GM21526 (cell line): ENCODE data around the gene GLI2.

ENCODE experiments used
- ATAC-seq: cut with Tn5 transposase; IDR thresholded peaks from one replicate; pipeline ENCODE4 v1.9.1; 2021; ENCODE audit warnings: moderate library complexity; ENCODE audit not compliant: unreplicated experiment, low FRiP score

Gene GLI2

DNA sequence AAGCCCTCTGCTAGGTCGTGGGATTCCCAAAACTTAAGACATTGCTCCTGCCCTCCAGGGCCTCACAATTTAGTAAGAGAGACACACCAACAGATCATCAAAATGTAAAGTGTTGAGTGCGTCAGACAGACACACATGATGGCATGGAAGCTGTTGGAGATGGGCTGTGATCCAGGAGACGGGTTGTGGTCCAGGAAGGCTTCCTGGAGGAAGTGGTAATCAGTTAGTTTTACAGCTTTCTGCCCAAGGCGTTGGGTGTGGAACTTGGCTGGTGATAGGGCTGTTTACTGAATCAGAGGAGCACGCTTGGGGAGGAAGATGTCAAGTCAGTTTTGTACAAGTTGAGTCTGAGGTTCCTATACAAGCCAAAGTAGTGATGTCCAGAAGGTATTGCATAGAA is 24.0 kb upstream of the GLI2 start:
- ATAC-seq = no peak

DNA sequence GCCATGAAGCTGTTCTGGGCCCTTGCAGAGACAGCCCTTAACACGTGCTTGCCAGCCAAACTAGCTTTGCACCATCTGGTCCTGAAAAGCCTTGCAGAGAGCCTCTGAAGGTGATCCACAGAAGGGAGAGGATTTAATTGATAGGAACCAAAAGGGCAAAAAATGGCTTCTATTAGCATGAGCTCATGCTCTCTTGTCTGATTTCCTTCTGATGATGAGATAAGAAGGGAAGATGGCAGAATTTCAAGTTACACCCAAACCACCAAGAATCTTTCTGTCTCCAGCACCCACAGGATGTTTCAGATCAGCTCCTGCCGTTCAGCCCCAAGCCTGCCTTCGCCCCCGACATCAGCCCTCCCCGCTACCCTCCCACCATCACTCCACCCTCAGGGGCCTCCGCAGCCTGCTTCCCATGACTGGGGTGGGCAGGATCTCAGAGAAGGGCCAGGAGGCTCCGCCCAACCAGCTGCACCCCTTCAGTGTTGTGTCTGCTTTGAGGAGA is 23.4 kb upstream of the GLI2 start:
- no peak for ATAC-seq

DNA sequence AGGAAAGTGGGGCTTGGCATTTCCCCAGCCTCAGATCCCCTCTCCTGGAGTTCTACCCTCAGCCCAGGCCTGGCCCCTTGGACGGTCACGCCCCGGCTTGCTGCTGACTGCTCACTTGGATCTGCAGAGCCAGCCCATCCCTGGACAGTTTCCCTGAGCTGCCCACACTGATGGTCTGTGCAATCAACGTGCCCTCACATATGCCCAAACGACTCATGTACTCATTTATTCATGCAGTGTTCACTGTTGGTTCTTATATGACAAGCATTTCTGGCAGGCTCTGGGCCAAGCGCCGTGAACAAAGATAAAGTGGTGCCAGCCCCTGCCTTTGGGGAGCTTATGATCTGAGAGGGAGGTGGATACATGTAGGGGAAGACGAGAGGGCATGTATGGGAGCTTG is 20.3 kb upstream of the GLI2 start:
- no peak for ATAC-seq

DNA sequence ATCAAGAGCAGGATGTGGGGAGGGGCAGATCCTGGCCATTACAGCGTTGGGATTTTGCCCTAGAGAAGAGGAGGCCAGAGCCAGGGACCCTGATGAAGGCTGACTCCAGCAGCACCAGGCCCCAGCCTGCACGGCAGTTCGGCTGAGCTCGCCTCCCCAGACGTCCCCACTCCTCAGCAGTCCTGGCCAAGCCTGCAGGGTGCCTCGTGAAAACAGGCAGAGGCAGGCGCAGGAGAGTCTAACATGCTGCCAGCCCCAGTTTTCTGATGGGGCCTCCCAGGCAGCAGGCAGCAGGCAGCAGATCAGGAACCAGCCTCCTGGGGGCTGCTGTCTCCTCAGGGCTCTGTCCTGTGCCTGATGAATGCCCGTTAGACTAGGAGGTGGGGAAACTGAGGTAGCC is 19.7 kb upstream of the GLI2 start:
- no peak for ATAC-seq

DNA sequence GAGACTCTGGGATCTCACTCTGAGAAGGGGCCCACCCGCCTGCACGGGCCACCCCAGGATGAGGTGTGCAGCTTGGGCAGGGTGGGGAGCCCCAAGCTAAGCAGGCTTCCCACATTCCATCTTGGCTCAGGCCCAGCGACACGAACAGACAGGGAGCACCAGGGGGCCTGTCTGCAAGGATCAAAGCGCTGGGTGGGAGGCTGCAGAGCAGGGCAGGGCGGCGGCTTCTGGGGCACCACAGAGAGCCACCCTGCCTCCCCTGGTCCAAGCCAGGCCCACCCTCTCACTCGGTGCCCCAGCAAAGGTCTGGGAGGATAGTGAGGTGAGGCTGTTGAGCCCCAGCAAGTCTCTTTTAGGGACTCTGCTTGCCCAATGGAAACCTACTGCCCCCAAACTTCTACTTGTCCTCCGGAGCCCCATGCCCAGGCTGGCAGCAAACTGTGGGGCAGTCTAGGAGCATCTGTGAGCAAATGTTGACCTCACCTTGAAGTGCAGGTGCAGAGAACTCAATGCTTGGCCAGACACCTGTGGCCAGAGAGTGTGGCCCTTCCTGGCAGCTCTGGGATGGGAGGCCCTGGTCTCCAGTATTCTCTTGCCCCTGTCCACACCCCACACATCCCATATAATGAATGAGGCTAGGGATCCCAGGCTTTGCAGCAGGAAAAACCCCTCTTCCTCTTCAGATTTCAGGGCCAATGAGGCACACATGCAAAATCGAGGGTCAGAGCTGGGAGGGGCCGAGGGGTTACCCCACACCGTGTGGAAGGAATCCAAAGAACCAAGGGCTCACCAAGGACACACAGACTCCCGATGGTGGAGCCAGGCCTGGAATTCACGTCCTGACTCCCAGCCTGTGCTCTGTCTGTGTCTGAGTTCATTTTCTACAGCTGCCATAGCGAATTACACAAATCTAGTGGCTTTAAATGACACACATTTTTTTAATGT is 18.8 kb upstream of the GLI2 start:
- no peak for ATAC-seq

DNA sequence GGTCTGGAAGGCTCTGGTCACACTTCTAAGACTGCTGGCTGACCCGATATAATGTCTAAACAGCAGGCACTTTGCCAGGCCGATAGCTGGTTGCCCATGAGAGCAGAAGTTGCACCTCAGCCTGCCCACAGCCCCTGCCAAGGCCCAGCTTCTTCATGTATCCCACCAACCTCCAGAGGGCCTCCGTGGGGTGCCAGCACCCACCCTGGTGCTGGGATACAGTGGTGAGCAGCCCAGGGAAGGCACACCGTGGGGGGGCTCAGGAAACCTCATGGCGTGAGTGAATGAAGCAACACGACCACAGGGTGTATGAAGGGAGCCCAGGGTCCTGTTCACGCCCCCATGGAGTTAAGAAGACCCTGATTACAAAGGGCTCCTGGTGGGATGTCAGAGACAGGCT is 16.2 kb upstream of the GLI2 start:
- ATAC-seq = no peak

DNA sequence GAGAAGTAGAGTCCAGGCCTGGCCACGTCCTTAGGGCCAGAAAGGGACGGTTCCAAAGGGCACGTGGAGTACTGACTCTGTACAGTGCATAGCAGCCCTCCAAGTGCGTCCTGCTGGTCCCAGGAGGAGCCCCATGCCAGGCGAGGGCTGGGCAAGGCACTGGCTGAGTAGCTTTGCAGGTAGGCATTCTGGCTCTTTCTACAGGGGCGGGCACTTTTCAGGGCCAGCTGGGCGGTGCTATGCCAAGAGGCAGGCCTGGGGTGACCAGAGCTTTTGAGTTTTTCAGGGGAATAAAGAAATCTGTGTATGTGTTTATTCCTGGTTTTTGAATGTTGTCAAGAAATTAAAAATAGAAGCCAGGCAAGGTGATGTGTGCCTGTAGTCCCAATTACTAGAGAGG is 15.4 kb upstream of the GLI2 start:
- no peak for ATAC-seq

DNA sequence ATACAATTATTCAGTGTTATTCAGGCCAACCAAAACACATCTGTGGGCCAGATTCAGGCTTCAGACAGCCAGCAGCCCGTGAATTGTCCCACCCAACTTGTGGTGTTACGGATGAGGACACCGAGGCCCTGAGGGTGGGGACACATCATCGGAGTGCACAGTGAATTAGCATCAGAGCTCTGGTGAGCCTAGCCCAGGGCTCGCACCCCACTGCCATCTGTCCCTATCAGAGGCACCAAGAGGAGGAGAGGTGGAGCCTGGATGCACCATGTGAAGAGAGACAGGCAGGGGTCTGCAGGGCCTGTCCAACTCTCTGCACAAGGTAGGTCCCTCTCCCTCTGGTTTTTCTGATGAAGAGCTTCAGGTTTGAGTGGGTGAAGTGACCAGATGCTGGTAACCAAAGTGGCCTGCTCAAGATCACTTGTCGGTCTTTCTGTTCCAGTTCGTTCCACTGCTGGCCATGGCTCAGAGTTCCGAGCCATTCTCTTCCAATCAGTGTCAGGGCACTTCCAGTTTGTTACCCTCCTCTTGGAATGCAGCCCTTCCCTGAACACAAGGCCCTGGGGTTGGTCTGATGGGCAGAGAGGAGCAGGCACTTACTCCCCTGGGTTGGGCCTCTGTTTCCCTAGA is 14.8 kb upstream of the GLI2 start:
- no peak for ATAC-seq

DNA sequence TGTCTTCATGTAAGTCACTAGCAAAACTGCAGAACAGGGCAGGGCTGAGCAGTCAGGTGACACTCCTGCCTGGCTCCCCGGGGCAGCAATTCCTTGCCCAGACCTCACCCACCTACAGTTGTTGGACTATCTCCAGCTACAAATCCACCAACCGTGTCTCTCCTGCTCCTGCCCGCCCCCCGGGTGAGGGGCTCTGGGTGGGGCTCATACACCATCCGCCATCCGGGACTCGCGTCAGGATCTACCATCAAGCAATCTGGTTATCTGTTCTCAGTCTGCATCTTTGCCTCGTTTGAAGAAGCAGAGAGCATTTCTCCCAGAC is 13.5 kb upstream of the GLI2 start:
- ATAC-seq = no peak

DNA sequence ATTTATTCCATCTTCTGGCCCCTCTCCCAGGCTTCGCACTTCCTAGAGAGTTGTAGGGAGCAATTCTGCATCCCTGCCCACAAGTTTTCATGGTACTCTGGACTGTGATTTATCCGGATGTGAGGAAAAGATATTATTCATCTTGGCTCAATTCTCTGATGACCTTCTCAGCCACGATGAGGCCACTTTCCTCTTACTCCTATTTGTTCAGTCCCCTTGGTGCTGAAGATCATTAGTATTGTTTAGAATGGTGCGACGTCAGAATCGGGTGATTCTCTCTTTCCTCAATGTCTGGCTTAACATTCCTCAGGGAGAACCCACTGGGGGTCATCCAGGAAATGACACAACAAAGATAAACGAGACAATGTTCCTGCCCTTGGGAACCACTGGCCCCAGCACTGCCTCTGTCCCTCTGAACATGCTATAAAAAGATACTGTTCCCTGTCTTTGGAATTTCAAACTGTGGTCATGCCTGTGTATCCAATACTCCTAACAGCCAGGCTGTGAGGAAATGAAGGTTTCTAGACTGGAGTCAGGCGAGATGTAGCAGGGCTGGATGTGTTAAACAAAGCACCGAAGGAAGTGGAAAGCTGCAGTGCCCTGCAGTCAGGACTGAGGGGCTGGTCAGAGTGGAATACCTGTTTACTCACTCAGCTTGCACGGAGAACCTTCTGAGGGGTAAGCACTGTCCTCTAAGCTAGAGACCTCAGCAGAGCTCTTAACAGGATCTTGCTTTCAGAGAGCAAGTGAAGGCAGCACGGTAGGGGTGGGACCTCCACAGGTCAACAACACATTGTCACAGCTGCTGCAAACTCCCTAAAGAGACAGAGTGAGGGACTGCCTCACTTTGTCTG is 12.9 kb upstream of the GLI2 start:
- ATAC-seq = no peak

DNA sequence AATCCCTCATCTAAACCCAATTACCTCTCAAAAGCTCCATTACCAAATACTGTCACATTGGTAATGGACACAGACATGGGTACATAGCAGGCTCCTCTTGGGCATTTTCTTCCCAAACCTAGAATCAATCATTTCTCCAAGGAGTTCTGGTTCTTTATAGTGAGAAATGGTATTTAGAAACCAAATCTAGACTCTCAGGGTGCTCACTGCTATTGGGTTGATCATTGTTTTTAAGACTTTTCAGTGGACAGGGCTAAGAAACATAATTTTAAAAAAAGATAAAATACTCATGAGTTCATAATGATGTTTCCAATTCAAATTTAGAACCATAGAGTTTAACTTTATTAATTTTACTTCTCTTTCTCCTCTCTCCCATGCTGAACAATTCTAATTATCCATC is 9.4 kb upstream of the GLI2 start:
- no peak for ATAC-seq

DNA sequence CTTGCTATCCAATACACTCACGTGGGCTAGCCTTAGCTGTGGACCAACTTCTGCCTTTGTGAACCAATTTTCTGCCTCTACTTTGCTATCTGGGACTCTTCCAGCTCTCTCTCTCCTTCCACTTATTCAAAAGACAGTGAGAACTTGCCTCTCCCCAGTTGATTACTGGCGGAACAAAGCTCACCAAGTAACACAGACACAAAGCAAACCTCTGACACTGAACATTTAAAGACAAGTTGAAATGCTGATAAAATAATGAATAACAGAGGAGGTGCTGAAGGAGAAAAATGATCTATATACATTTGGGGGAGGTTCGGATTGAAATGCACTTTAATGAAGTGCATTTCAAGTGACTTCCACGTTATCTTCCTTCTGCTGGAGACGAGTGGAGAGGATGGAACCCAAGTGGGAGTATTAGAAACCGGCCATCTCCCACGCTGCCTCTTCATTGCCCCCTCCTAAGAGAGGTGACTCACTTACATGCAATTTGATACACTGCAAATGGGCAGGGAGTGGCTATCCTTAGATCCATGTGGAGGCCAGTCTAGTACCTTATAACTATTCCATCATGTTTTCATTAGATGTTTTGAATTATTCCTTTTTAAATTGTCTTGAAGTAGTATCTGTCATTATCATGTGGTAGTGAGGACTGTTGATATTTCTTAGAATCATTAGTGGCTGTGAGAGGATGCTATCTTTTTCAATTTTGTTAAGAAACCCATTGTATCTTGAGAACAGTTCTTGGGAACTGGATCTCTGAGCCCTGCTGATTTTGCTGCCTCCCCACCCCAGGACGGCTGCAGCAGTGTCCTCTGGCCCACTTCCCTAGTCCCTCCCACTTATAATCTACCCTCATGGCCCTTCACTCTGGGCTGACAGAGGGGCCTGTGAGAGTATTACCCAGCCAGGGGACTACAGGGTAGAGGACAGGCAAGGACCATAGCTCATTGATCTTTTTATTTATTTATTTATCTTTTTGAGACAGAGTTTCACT is 6.0 kb upstream of the GLI2 start:
- no peak for ATAC-seq

DNA sequence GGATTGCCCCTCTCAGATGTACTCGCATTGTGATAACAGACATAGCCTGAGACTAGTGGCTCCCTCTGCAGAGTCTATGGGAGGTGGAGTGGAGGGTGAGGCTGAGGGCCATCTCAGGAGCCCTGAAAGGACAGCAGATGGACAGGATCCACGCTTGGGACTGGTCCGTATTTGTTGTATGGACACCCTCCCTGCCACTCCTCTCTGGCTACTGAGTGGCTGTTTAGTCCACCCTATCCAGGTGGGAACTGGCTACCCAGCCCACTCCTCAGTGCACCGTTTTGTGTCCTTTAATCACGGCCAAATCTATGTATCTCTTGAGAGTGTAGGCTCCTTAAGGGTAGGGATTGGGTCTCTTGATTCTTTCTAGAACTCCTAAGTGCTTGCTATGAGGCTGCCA is 4.5 kb upstream of the GLI2 start:
- ATAC-seq = no peak

DNA sequence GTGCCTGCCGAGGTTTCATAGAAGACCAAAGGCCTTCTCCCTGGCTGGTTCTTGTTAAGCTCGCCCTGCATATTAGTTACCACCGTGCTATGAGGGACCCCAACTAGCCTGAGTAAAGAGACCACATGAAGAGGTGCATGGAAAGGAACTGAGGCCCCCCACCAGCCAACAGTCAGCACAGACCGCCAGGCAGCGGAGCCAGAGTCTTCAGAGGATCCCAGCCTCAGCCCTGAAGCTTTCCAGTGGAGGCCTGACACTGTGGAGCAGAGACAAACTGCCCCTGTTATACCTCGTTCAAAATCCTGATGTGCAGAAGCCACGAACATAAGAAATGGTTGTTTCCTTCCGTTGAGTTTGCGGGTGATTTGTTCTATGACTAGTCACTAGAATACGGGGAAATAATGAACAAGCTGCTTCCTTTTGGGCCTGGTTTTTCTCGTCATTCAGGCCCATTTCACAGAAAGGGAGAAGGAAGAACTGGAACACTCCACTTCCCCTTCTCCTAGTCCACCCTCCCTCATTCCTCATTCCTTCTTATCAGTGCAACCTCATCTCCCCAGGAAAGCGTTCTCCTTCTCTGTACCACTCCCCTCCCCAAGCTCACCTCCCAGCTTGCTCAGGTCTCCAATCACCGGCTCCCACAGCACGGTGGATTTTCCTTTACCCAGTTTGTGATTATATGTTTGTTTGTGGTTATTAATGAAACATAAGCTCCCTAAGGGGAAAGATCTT is 3.0 kb upstream of the GLI2 start:
- no peak for ATAC-seq

DNA sequence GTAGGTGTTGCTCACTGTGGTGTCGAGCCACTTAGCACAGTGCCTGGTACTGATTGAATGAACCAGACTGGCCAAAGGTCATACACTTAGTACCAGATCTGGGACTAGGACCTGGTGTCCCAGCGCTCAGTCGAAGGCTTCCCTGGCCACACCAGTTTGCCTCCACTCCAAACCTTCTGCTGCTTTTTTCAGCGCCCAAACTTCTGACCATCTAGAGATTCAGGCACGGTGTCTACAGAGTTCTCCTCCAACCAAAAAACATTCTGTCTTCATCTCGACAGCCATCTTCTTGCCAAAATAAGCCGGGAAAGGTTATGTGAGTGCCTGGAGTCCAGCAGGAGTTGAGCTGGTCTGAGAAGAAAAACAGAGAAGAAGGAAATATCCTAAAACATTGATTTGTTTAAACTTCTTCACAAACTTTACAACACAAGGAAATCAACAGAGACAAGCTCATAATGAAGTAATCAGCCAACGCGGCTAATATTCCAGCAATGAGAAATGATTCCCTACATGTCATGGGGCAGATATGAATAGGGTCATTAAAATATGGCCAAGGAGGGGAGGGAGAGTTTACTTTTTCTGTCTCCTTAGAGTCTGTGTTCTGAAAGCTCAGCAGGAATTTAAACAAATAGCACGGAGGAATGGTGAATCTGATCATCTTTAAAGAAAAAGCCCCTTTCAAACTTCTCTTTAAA is 2.3 kb upstream of the GLI2 start:
- no peak for ATAC-seq

DNA sequence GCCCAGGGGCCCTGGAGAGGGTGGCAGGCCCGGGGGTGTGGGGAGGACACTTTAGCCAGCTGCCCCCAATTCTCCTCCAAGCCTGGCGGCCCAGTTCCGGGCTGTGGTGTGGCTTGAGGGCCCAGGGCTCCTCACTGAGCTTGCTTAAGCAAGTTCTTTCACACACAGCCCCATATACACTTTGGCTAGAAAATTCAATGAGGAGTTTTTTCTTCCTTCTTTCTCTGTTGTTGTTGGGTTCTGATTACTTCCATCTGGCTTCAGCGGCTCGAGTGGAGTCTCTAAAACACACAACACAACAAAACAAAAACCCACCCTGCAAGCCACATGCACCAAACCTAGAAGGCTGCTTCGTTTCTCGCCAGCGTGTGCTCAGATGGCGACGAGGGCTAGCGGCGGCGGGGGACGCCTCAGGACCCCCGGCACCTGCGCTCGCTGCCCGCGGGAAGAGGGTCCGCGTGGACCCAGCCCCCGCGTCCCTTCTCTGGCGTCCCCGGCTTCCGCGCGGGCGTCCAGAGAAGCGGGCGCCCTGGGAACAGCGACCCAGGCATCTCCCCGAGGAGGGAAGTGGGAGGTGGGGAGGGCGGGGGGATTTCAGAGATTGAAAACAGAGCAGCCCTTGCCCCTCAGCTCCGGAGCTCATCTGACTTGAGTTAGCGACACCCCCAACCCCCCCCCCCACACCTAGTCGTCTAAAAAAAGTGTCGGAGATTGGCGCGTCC is 577 bp upstream of the GLI2 start:
- no peak for ATAC-seq

DNA sequence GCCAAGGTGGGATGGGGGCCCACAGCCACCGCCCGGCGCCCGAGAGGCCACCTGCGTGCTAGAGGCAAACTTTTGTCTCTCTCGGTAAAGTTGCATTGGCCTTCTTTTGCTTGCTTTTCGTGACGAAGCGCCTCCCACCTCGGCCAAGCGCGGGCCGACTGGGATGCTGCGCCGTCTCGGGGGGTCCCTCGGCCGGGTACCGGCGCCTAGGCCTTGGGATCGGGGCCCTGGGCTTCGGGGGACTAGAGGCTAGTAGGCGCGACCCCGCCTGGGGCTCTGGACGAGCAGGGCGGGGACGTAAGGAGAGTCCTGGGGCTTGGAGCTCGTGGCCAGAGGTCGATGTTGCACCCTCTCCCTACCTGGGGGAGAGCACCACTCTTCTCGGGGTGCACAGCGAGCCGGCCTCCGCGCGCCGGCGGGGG is 545 bp downstream of the GLI2 start:
- ATAC-seq = no peak
